Glutamatergic neuron (in vitro differentiated cells): ENCODE measurements around the gene EFHD2. TPM values are rescaled to one million over a fixed set of nuclear protein-coding genes. Genes with fewer than 3 reads are reported as not detected.

Experiments used
- DNase-seq: peaks from one replicate; pipeline ENCODE4 v3.0.0; 2022
- H3K27ac Mint-ChIP-seq: one replicate; pipeline ENCODE4 v1.8.0; 2020; ENCODE audit warnings: mild to moderate bottlenecking, mixed read lengths, inconsistent platforms; ENCODE audit not compliant: unreplicated experiment
- H3K27me3 Mint-ChIP-seq: one replicate; pipeline ENCODE4 v1.8.0; 2020; ENCODE audit warnings: mild to moderate bottlenecking, moderate library complexity, mixed read lengths, inconsistent platforms; ENCODE audit not compliant: unreplicated experiment
- H3K36me3 Mint-ChIP-seq: one replicate; pipeline ENCODE4 v1.8.0; 2020; ENCODE audit warnings: mild to moderate bottlenecking, mixed read lengths, inconsistent platforms; ENCODE audit not compliant: unreplicated experiment
- H3K4me1 Mint-ChIP-seq: one replicate; pipeline ENCODE4 v1.8.0; 2020; ENCODE audit warnings: mild to moderate bottlenecking, low read depth, mixed read lengths, inconsistent platforms; ENCODE audit not compliant: unreplicated experiment
- H3K4me3 Mint-ChIP-seq: one replicate; pipeline ENCODE4 v1.8.0; 2020; ENCODE audit warnings: mild to moderate bottlenecking, mixed read lengths, inconsistent platforms; ENCODE audit not compliant: unreplicated experiment
- H3K9me3 Mint-ChIP-seq: one replicate; pipeline ENCODE4 v1.8.0; 2020; ENCODE audit warnings: mild to moderate bottlenecking, moderate library complexity, mixed read lengths, inconsistent platforms; ENCODE audit not compliant: unreplicated experiment
- total RNA-seq: library from RNA; stranded (reverse); fragmentation: NEBNext Ultra II Directional; extraction: Animal tissue kit (Norgen Biotek cat#: 25700); gene quantifications from one replicate; pipeline ENCODE4 v1.2.1, GENCODE V29; 2021; ENCODE audit not compliant: unreplicated experiment
- TF ChIP-seq, protein P1 (sequence below): fragments of 200-600 bp; sonication (generic); IDR thresholded peaks from one replicate; pipeline ENCODE4 v1.5.0; 2021; ENCODE audit not compliant: partially characterized antibody, unreplicated experiment

Gene EFHD2
- total RNA-seq, 1 donor from 2014 or later = 2.6 TPM

- Mint-ChIP-seq H3K36me3 (peaks cover 5% of the 10 kb centered on the region), H3K4me3 (peak overlapping the region; percentile 34), H3K9me3 (peaks cover 8% of the 10 kb centered on the region), H3K27ac (no peak overlapping the region), H3K4me1 (peaks cover 4% of the 10 kb centered on the region), H3K27me3 (peaks cover 2% of the 10 kb centered on the region)
- peak; percentile 67 for DNase-seq
- TF ChIP-seq, protein P1, sequence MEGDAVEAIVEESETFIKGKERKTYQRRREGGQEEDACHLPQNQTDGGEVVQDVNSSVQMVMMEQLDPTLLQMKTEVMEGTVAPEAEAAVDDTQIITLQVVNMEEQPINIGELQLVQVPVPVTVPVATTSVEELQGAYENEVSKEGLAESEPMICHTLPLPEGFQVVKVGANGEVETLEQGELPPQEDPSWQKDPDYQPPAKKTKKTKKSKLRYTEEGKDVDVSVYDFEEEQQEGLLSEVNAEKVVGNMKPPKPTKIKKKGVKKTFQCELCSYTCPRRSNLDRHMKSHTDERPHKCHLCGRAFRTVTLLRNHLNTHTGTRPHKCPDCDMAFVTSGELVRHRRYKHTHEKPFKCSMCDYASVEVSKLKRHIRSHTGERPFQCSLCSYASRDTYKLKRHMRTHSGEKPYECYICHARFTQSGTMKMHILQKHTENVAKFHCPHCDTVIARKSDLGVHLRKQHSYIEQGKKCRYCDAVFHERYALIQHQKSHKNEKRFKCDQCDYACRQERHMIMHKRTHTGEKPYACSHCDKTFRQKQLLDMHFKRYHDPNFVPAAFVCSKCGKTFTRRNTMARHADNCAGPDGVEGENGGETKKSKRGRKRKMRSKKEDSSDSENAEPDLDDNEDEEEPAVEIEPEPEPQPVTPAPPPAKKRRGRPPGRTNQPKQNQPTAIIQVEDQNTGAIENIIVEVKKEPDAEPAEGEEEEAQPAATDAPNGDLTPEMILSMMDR = no peak
Measured at GRCh38 chr1:15444468-15445389, 35.0 kb downstream of the EFHD2 start.

DNA sequence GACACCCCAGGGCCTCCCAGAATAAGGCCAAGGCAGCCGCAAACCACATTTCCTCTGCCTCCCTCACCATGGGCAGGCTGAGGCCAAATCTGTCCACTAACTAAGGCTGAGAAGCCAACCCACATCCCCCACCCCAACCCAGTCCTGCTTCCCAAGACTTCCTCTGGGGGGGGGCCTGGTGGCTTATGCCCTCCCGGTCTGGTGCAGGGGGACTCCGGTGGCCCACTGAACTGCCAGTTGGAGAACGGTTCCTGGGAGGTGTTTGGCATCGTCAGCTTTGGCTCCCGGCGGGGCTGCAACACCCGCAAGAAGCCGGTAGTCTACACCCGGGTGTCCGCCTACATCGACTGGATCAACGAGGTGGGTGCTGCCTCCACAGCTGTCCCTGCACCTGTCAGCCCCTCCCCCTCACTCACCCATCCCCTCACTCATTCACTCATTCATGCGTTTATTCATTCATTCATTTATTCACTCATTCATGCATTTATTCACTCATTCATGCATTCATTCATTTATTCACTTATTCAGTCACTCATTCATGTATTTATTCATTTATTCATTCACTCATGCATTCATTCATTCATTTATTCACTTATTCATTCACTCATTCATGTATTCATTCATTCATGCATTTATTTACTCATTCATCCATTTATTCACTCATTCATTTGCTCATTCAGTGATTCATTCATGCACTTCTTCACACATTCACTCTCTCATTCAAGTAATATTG lies 35.9 kb downstream of the EFHD2 start:
- H3K36me3 Mint-ChIP-seq = peaks cover 5% of the 10 kb centered on the region
- peak overlapping the region; percentile 80 for H3K4me3 Mint-ChIP-seq
- no peak for DNase-seq
- peaks cover 2% of the 10 kb centered on the region for H3K27me3 Mint-ChIP-seq
- H3K4me1 Mint-ChIP-seq = peaks cover 4% of the 10 kb centered on the region
- peaks cover 7% of the 10 kb centered on the region for H3K9me3 Mint-ChIP-seq
- TF ChIP-seq, protein P1 = no peak
- no peak overlapping the region for H3K27ac Mint-ChIP-seq

GRCh38 chr1:15446212-15446611 lies 36.5 kb downstream of the EFHD2 start:
- H3K4me3 Mint-ChIP-seq = peak overlapping the region; percentile 80
- H3K9me3 Mint-ChIP-seq = peaks cover 6% of the 10 kb centered on the region
- peaks cover 5% of the 10 kb centered on the region for H3K36me3 Mint-ChIP-seq
- TF ChIP-seq, protein P1 = no peak
- no peak for DNase-seq
- H3K4me1 Mint-ChIP-seq = peaks cover 4% of the 10 kb centered on the region
- H3K27ac Mint-ChIP-seq = no peak overlapping the region
- H3K27me3 Mint-ChIP-seq = peaks cover 2% of the 10 kb centered on the region

GRCh38 chr1:15448877-15449462 lies 39.3 kb downstream of the EFHD2 start:
- Mint-ChIP-seq H3K9me3 (peaks cover 6% of the 10 kb centered on the region), H3K4me3 (no peak overlapping the region), H3K36me3 (peaks cover 5% of the 10 kb centered on the region), H3K4me1 (peaks cover 4% of the 10 kb centered on the region), H3K27me3 (peaks cover 2% of the 10 kb centered on the region), H3K27ac (no peak overlapping the region)
- TF ChIP-seq, protein P1 = no peak
- no peak for DNase-seq
